Activated CD4-positive, alpha-beta T cell treated with anti-CD3 and anti-CD28 coated beads, Interleukin-2, amount 10 ng/mL, durations not matched to agents 24 days and 14 days (primary cell): ENCODE results near the gene TRIM66. TPM values are rescaled to one million over a fixed set of nuclear protein-coding genes. Genes with fewer than 3 reads are reported as not detected.

ENCODE experiments used
- DNase-seq: peaks from one replicate; pipeline ENCODE4 v3.0.0; 2022
- H3K27ac Mint-ChIP-seq: one replicate; pipeline ENCODE4 v1.8.0; 2022; ENCODE audit warnings: mild to moderate bottlenecking, mixed read lengths
- H3K27me3 Mint-ChIP-seq: one replicate; pipeline ENCODE4 v1.8.0; 2022; ENCODE audit warnings: mixed read lengths
- H3K36me3 Mint-ChIP-seq: one replicate; pipeline ENCODE4 v1.8.0; 2022; ENCODE audit warnings: low read depth, mild to moderate bottlenecking, mixed read lengths
- H3K4me1 Mint-ChIP-seq: one replicate; pipeline ENCODE4 v1.8.0; 2021; ENCODE audit warnings: mixed read lengths
- H3K4me3 Mint-ChIP-seq: one replicate; pipeline ENCODE4 v1.8.0; 2022; ENCODE audit warnings: mild to moderate bottlenecking, moderate library complexity, mixed read lengths
- H3K9me3 Mint-ChIP-seq: one replicate; pipeline ENCODE4 v1.8.0; 2021; ENCODE audit warnings: mixed read lengths
- intact Hi-C: fragments of 100-400 bp; cut with micrococcal nuclease; formaldehyde crosslinking; loops from one replicate; pipeline ENCODE4 v1.15.1; 2023
- total RNA-seq: library from RNA; stranded (reverse); gene quantifications from 2 replicates; pipeline ENCODE4 v1.2.3, GENCODE V29; 2022

Gene TRIM66, protein sequence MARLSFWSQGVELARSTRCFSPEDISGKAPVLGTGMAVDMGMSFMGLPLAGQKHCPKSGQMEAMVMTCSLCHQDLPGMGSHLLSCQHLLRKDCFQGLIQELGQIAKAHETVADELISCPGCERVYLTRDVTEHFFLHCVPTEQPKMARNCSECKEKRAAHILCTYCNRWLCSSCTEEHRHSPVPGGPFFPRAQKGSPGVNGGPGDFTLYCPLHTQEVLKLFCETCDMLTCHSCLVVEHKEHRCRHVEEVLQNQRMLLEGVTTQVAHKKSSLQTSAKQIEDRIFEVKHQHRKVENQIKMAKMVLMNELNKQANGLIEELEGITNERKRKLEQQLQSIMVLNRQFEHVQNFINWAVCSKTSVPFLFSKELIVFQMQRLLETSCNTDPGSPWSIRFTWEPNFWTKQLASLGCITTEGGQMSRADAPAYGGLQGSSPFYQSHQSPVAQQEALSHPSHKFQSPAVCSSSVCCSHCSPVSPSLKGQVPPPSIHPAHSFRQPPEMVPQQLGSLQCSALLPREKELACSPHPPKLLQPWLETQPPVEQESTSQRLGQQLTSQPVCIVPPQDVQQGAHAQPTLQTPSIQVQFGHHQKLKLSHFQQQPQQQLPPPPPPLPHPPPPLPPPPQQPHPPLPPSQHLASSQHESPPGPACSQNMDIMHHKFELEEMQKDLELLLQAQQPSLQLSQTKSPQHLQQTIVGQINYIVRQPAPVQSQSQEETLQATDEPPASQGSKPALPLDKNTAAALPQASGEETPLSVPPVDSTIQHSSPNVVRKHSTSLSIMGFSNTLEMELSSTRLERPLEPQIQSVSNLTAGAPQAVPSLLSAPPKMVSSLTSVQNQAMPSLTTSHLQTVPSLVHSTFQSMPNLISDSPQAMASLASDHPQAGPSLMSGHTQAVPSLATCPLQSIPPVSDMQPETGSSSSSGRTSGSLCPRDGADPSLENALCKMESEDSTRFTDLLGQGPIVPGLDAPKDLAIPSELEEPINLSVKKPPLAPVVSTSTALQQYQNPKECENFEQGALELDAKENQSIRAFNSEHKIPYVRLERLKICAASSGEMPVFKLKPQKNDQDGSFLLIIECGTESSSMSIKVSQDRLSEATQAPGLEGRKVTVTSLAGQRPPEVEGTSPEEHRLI (N-terminal part only)
- total RNA-seq: 11.9 and 13.4 TPM in 2 replicates

DNA sequence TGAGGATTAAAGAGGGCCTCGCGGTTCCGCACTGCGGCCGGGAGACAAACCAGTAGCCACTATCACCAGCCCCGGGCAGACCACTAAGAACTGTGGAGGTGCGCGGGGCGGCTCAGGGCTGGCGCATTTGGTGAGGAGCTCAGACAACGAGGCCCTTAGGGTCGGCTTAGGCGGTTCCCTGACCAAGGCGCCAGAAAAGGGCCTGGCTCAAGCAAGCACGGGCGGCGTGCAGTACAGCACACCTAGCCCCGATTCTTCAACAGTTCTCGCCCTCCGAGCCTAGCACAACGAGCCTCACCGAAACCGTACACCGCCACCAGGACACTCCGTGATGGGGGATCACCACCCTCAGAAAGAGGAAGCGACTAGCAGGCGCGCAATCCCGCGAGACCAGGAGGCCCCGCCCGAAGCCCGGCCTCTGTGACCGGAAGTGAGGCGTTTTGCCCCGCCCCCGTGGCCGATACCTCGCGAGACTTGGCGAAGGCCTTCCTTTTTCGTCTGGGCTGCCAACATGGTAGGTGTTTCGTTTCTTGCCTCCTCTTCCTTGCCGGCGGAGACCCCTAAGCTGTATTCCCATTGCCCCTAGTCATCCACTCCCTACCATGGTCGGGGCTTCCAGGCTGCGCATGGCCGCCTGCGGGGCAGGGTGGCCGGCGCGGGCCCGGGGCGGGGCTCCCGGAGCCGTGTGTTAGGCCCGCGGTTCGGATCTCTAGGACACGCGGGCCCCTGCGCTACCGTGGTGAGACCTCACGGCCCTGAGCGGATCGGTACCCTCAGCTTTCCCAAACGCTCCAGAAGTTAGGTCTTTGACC lies at the start of gene TRIM66, which contains the start of gene RPL27A:
Gene TRIM66 (minus strand): TSS at position 363 of the 812 bp plus-strand sequence. CDS start 10,391 bp downstream, outside the sequence.
Gene RPL27A (plus strand): TSS at position 490 of the 812 bp plus-strand sequence. CDS start 22 bp downstream, at position 512.
- intact Hi-C loops: loop anchor here (1.0 to 10.0 kb wide), 9 partner anchors 70 to 1772 kb away; partner anchors contain the start of genes ADM, AMPD3, EIF3F and IPO7
- Mint-ChIP-seq H3K27me3 (no peaks in the 10 kb centered on the region), H3K4me1 (peaks cover 30% of the 10 kb centered on the region), H3K36me3 (peaks cover 60% of the 10 kb centered on the region), H3K4me3 (peak within 1 kb of the TSS; percentile 97), H3K27ac (peak within 1 kb of the TSS; percentile 95), H3K9me3 (no peaks in the 10 kb centered on the region)
- peak; percentile 100 for DNase-seq

DNA sequence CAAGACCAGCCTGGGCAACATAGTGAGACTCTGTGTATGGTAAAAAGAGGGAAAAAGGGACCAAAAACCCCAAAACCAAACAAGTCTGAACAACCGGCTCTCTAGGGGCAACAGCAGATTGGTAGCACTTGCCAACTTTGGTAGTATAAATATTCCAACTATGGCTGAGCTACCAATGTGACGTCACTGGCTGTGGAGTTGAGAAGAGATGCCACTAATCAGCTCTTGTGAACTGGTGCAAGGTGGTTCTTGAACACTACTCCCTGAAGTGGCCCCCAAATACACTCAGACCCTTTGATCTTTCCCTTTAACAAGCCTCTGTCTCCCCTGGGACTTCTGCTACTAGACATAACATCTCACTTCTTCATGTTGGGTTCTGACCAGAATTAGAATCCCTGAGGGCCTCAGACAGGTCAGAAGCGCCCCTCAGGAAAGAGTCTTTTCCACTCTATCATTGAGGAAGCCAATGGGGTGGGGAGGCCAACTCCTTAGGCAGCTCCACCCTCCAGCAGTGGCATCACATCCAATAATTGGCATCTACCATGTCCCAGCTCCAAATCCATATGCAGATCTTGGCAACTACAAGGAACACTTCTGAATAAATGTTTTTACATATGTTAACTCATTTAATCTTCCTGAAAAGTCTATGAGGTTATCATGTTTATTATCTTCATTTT lies 49.3 kb upstream of the TRIM66 start:
- Mint-ChIP-seq H3K27ac (no peak overlapping the region), H3K9me3 (no peaks in the 10 kb centered on the region), H3K27me3 (peaks cover 5% of the 10 kb centered on the region), H3K4me1 (no peaks in the 10 kb centered on the region), H3K4me3 (no peak overlapping the region), H3K36me3 (no peaks in the 10 kb centered on the region)
- no peak for DNase-seq
- intact Hi-C loops: no loop called here

DNA sequence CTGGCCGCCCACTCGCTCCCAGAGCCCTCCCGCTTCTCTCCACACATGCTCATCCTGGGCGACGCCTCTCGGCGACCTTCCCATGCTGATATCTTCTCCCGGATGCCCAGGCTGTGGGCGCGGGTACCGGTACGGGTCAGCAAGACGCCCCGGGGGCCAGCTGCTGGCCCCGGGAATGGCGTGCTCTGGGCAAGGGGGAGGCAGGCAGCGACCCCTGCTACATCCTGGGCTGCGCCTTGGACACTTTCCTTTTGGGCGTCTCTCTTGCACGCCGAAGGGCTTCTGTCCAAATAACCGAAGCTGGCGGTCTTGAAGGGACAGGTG lies 48.2 kb upstream of the TRIM66 start:
- Mint-ChIP-seq H3K4me3 (no peak overlapping the region), H3K36me3 (no peaks in the 10 kb centered on the region), H3K9me3 (no peaks in the 10 kb centered on the region), H3K27ac (no peak overlapping the region), H3K4me1 (no peaks in the 10 kb centered on the region), H3K27me3 (peaks cover 5% of the 10 kb centered on the region)
- intact Hi-C loops: no loop called here
- DNase-seq: no peak

DNA sequence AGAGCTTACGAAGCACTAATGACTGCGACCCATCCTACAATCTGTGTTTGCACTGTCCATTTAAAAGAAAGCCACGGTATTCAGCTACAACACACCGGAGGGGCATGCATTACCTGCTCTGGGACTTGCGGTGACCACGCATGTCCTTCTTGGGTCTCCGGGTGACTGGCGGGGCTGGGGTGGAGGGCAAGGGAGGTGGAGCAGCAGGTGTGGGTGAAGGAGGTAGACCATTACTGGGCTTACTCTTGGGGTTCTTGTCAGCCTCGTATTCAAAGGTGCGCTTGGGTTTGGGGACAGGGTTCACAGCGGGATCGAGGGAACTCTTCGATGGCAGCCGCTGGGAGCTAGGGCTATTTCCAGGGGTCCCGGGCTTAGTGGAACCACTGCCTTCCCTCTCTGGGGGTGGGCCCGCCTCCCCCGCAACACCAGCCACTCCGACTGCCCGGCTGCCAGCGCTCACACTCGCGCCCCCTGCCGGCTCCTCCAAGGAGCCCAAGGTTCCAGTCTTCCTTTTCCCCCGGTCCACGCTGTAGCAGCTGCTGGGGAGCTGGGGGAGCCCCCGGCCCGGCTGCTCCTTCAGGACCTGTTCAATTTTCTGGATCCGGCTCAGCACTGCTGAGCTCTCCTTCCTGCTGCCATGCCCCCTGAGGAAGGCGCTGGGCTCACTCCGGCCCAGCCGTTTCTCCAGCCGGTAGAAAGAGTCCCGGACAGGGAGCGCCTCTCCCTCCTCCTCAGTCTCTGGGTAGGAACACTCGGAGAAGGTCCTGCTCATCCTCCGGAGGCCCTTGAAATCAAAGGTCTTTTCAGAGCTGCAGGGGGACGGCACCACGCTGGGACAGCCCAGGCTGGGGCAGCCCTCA lies 47.6 kb upstream of the TRIM66 start:
- peaks cover 5% of the 10 kb centered on the region for H3K27me3 Mint-ChIP-seq
- no peak overlapping the region for H3K4me3 Mint-ChIP-seq
- no peaks in the 10 kb centered on the region for H3K9me3 Mint-ChIP-seq
- H3K27ac Mint-ChIP-seq: no peak overlapping the region
- no peak for DNase-seq
- intact Hi-C loops: no loop called here
- H3K36me3 Mint-ChIP-seq: no peaks in the 10 kb centered on the region
- no peaks in the 10 kb centered on the region for H3K4me1 Mint-ChIP-seq

DNA sequence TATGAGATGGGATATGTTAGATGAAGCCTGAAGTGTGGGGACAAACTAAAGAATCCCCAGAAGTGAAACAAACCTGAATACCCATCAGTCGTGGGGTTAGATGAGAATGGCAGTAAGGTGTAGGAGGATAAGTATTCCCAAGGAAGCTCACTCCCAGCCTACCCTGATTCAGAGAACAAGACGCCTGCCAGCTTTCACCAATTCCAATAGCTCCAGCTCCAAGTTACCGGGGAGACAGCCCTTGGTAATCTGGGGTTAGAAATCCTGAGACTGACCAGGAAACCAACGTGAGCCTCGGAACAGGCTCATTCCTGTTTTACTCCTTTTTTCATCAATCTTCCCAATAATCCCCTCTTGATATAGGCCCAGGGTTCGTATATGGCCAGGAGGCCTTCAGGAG lies 46.6 kb upstream of the TRIM66 start:
- Mint-ChIP-seq H3K27ac (no peak overlapping the region), H3K4me3 (no peak overlapping the region), H3K27me3 (peaks cover 5% of the 10 kb centered on the region), H3K4me1 (no peaks in the 10 kb centered on the region), H3K36me3 (no peaks in the 10 kb centered on the region), H3K9me3 (no peaks in the 10 kb centered on the region)
- DNase-seq: no peak
- intact Hi-C loops: no loop called here

DNA sequence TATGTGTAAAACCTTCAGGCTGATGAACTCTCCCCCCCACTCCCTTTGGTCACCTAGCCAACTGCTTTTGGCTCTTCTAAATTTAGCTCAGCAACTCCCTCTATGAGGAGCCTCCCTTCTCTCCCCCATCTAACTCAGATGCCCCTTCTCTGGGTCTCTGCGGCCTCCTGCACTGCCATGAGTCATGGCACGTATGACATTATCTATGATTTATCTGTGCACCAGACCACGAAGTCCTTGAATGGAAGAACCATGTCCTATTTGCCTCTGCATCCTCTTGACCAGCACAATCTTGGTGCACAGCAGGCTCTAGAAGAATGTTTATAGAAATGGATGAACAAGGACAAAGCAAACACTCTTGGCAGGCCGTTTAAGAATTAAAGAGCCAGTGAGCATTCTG lies 46.1 kb upstream of the TRIM66 start:
- H3K36me3 Mint-ChIP-seq: no peaks in the 10 kb centered on the region
- peaks cover 5% of the 10 kb centered on the region for H3K27me3 Mint-ChIP-seq
- no peaks in the 10 kb centered on the region for H3K9me3 Mint-ChIP-seq
- intact Hi-C loops: no loop called here
- no peak overlapping the region for H3K4me3 Mint-ChIP-seq
- DNase-seq: no peak
- H3K4me1 Mint-ChIP-seq: no peaks in the 10 kb centered on the region
- no peak overlapping the region for H3K27ac Mint-ChIP-seq

DNA sequence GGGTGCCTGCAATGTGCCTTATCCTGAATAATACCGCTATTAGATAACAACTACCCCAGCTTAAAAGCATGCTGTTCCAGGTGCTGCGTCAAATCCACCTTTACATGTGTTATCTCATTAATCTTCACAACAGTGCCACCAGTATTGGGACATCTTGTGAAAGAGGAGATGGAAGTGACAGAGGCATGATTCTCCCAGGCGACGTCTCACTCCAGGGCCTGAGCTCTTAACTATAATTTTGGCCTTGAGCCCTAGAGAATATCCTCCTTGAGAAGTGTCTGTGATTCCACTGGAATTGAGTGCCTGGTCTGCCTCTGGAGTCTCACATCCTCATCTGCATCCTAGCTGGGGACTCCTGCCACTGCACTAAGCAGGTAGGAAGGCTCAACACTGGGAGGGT lies 43.9 kb upstream of the TRIM66 start:
- H3K27ac Mint-ChIP-seq: no peak overlapping the region
- no peaks in the 10 kb centered on the region for H3K36me3 Mint-ChIP-seq
- H3K9me3 Mint-ChIP-seq: no peaks in the 10 kb centered on the region
- no peak for DNase-seq
- H3K27me3 Mint-ChIP-seq: peaks cover 5% of the 10 kb centered on the region
- H3K4me1 Mint-ChIP-seq: no peaks in the 10 kb centered on the region
- H3K4me3 Mint-ChIP-seq: no peak overlapping the region
- intact Hi-C loops: no loop called here

DNA sequence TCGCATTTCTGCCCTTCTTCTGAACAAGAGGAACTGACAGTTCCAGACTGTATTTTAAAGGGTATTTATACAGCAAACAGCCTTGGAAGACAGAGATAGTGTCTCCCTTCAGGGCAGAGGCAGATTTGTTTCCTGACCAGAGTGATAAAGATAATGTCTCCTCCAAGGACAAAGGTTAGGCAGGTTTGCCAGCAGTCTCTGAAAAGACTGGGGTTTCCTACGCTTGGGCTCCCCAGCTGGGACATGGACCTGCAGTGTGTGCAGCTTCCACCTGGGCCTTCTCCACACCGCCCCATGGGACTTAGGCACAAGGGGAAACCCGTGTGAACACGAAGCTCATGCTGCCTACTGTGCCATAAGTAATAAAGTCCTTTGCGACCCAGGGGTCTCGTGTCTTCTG lies 42.2 kb upstream of the TRIM66 start:
- peaks cover 5% of the 10 kb centered on the region for H3K27me3 Mint-ChIP-seq
- DNase-seq: no peak
- no peaks in the 10 kb centered on the region for H3K36me3 Mint-ChIP-seq
- intact Hi-C loops: no loop called here
- H3K4me1 Mint-ChIP-seq: no peaks in the 10 kb centered on the region
- H3K4me3 Mint-ChIP-seq: no peak overlapping the region
- H3K9me3 Mint-ChIP-seq: no peaks in the 10 kb centered on the region
- no peak overlapping the region for H3K27ac Mint-ChIP-seq

DNA sequence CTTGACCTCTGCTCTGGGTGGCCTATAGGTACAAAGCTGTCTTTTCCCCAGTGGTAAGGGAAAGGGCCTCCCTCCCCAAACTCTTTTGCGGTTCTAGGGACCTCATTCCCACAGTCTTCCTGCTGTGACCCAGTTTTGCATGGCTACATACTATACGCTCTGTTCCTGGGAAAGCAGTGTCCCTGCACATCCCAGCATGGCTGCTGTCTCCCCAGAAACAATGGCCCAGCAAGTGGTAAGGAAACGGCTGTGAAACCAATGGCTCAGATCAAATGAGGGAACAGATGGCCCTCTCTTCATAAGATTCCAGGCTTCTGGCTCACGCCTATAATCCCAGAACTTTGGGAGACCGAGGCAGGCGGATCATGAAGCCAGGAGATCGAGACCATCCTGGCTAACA lies 41.2 kb upstream of the TRIM66 start:
- H3K27me3 Mint-ChIP-seq: peaks cover 5% of the 10 kb centered on the region
- DNase-seq: no peak
- no peaks in the 10 kb centered on the region for H3K36me3 Mint-ChIP-seq
- no peak overlapping the region for H3K27ac Mint-ChIP-seq
- no peak overlapping the region for H3K4me3 Mint-ChIP-seq
- no peaks in the 10 kb centered on the region for H3K9me3 Mint-ChIP-seq
- H3K4me1 Mint-ChIP-seq: no peaks in the 10 kb centered on the region
- intact Hi-C loops: no loop called here

DNA sequence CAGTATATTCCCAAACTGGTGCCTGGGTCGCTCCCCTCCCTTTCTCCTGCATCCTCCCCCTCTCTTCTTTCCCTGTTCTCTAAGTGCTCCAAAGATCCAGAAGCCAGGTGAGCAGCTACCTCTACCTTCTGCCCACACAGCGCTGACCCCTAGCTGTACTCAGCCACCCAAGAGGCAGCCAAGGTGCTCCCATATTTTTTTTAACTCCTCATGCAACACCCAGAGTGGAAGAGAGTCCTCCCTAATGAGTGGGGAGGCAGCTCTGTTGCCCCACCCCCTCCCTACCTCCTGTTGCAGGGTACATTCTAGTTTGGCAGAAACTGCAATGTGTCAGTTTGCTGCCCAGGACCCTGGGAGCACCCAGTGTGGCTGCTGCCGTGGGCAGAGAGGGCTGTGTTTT lies 40.3 kb upstream of the TRIM66 start:
- H3K4me3 Mint-ChIP-seq: no peak overlapping the region
- no peak overlapping the region for H3K27ac Mint-ChIP-seq
- no peak for DNase-seq
- H3K4me1 Mint-ChIP-seq: no peaks in the 10 kb centered on the region
- intact Hi-C loops: no loop called here
- no peaks in the 10 kb centered on the region for H3K9me3 Mint-ChIP-seq
- H3K36me3 Mint-ChIP-seq: no peaks in the 10 kb centered on the region
- peaks cover 5% of the 10 kb centered on the region for H3K27me3 Mint-ChIP-seq

DNA sequence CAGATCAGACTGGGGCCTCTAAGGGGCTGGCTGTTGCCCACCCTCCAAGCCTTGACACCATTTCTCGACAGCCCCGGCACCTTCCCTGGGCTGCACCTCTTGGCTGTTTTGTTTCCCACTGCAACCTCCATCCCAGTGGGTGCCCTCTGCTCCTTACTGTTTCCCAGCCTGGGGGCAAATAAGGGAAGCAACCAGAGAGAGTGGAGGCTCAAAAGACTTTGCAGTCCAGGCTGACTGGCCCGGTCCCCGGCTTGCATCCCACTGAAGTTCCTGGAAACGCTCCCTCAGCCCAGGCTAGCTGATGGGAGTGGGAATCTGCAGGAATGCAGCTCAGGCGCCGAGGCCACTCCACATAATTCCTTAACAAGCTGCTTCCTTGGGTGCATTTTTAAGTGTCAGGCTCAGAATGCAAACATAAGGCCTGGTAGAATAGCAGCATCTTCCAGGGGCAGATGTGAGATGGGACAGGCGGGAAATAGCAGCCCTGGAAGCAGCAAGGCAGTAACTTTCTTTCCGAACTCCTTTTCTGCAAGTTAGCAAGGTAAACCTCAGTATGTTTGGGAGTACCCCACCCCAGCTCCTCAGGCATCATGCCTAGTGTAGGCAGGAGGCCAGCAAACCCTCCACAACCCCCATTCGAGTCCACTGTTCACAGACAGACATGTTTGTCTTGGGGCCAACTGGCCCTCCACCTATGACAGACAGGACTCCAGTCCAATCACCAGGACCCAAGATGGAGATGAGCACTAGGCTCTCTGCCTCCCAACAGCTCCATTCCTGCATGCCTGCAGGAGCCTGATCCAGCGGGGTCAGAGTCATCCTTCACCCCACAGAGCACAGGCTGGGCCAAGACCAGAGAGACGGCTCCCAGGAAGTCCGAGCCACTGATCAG lies 39.4 kb upstream of the TRIM66 start:
- no peaks in the 10 kb centered on the region for H3K9me3 Mint-ChIP-seq
- DNase-seq: no peak
- no peak overlapping the region for H3K4me3 Mint-ChIP-seq
- H3K27me3 Mint-ChIP-seq: no peaks in the 10 kb centered on the region
- H3K36me3 Mint-ChIP-seq: no peaks in the 10 kb centered on the region
- H3K4me1 Mint-ChIP-seq: peaks cover 6% of the 10 kb centered on the region
- H3K27ac Mint-ChIP-seq: no peak overlapping the region
- intact Hi-C loops: no loop called here
